H9 (cell line): Measurements from ENCODE around the gene NPC1. TPM values are rescaled to one million over a fixed set of nuclear protein-coding genes. Genes with fewer than 3 reads are reported as not detected.

Experiments used
- DNase-seq: peaks from one replicate; pipeline ENCODE4 v3.0.0-alpha.2; 2017
- H2AFZ ChIP-seq: one replicate; pipeline ENCODE4 v1.6.1; 2013; ENCODE audit warnings: mild to moderate bottlenecking, low read length, control low read depth, moderate library complexity
- H2AK5ac ChIP-seq: 2 replicates; pipeline ENCODE4 v1.6.1; 2013; ENCODE audit warnings: low read length, control low read depth, mixed read lengths; ENCODE audit not compliant: insufficient read length
- H2BK120ac ChIP-seq: one replicate; pipeline ENCODE4 v1.6.1; 2013; ENCODE audit warnings: low read depth, mild to moderate bottlenecking, low read length, control low read depth, inconsistent platforms; ENCODE audit not compliant: poor library complexity, severe bottlenecking
- H2BK12ac ChIP-seq: 2 replicates; pipeline ENCODE4 v1.6.1; 2013; ENCODE audit warnings: low read length, control low read depth, mixed read lengths, low read depth; ENCODE audit not compliant: insufficient read length
- H2BK15ac ChIP-seq: 2 replicates; pipeline ENCODE4 v1.6.1; 2013; ENCODE audit warnings: low read depth, low read length, control low read depth
- H2BK20ac ChIP-seq: one replicate; pipeline ENCODE4 v1.6.1; 2013; ENCODE audit warnings: low read depth, mild to moderate bottlenecking, low read length, control low read depth, inconsistent platforms; ENCODE audit not compliant: poor library complexity, severe bottlenecking
- H2BK5ac ChIP-seq: 2 replicates; pipeline ENCODE4 v1.6.1; 2013; ENCODE audit warnings: low read length, control low read depth, mixed read lengths; ENCODE audit not compliant: insufficient read length
- H3K14ac ChIP-seq: 2 replicates; pipeline ENCODE4 v1.6.1; 2013; ENCODE audit warnings: low read length, control low read depth; ENCODE audit not compliant: insufficient read depth
- H3K18ac ChIP-seq: 2 replicates; pipeline ENCODE4 v1.6.1; 2013; ENCODE audit warnings: low read depth, mild to moderate bottlenecking, mixed read lengths, low read length, control low read depth; ENCODE audit not compliant: insufficient read length
- H3K23ac ChIP-seq: 2 replicates; pipeline ENCODE4 v1.6.1; 2013; ENCODE audit warnings: low read length, control low read depth, mixed read lengths, low read depth; ENCODE audit not compliant: insufficient read length
- H3K23me2 ChIP-seq: 2 replicates; pipeline ENCODE4 v1.6.1; 2013; ENCODE audit warnings: low read depth, mild to moderate bottlenecking, mixed read lengths, low read length, control low read depth; ENCODE audit not compliant: insufficient read length, poor library complexity, severe bottlenecking
- H3K27ac ChIP-seq: 2 replicates; pipeline ENCODE4 v1.5.1; 2013; ENCODE audit warnings: low read length, control low read depth, mixed read lengths, low read depth; ENCODE audit not compliant: insufficient read length
- H3K27me3 ChIP-seq: 2 replicates; pipeline ENCODE4 v1.6.1; 2013; ENCODE audit warnings: low read length, control low read depth, inconsistent platforms; ENCODE audit not compliant: insufficient read depth
- H3K4ac ChIP-seq: 2 replicates; pipeline ENCODE4 v1.6.1; 2013; ENCODE audit warnings: low read depth, mild to moderate bottlenecking, control low read depth, inconsistent platforms, low read length, moderate library complexity
- H3K4me1 ChIP-seq: 2 replicates; pipeline ENCODE4 v1.6.1; 2013; ENCODE audit warnings: low read length, control low read depth, inconsistent platforms; ENCODE audit not compliant: insufficient read depth
- H3K4me2 ChIP-seq: 2 replicates; pipeline ENCODE4 v1.6.1; 2013; ENCODE audit warnings: low read length, control low read depth, mixed read lengths; ENCODE audit not compliant: insufficient read length, insufficient read depth
- H3K56ac ChIP-seq: 2 replicates; pipeline ENCODE4 v1.6.1; 2013; ENCODE audit warnings: low read depth, mild to moderate bottlenecking, mixed read lengths, low read length, control low read depth; ENCODE audit not compliant: insufficient read length
- H3K79me1 ChIP-seq: 2 replicates; pipeline ENCODE4 v1.6.1; 2013; ENCODE audit warnings: low read depth, mild to moderate bottlenecking, moderate library complexity, low read length, control low read depth, inconsistent platforms; ENCODE audit not compliant: insufficient read depth, poor library complexity, severe bottlenecking
- H3K79me2 ChIP-seq: 2 replicates; pipeline ENCODE4 v1.6.1; 2013; ENCODE audit warnings: low read length, control low read depth, inconsistent platforms; ENCODE audit not compliant: insufficient read depth
- H3K9ac ChIP-seq: 2 replicates; pipeline ENCODE4 v1.6.1; 2013; ENCODE audit warnings: low read length, control low read depth, mixed read lengths; ENCODE audit not compliant: insufficient read length; ENCODE audit errors: extremely low read depth
- H3K9me3 ChIP-seq: one replicate; pipeline ENCODE4 v1.6.1; 2013; ENCODE audit warnings: low read depth, low read length, inconsistent platforms; ENCODE audit not compliant: control insufficient read depth
- H3T11ph ChIP-seq: one replicate; pipeline ENCODE4 v1.6.1; 2013; ENCODE audit warnings: mild to moderate bottlenecking, low read length, control low read depth, inconsistent platforms
- H4K20me1 ChIP-seq: one replicate; pipeline ENCODE4 v1.6.1; 2013; ENCODE audit not compliant: control insufficient read depth, insufficient read length, insufficient read depth
- H4K5ac ChIP-seq: 2 replicates; pipeline ENCODE4 v1.6.1; 2013; ENCODE audit warnings: low read depth, mild to moderate bottlenecking, mixed read lengths, low read length, control low read depth; ENCODE audit not compliant: insufficient read length
- H4K8ac ChIP-seq: replicated peaks from 2 replicates; pipeline ENCODE4 v1.6.1; 2013; ENCODE audit warnings: low read length, control low read depth, mixed read lengths, low read depth; ENCODE audit not compliant: insufficient read length
- H4K91ac ChIP-seq: 2 replicates; pipeline ENCODE4 v1.6.1; 2013; ENCODE audit warnings: low read depth, mild to moderate bottlenecking, moderate library complexity, mixed read lengths, low read length, control low read depth; ENCODE audit not compliant: insufficient read length
- H3K27ac Mint-ChIP-seq, 3 experiments: 2 replicates in 2 of 3; 3 replicates in 1 of 3; pipeline ENCODE4 v1.8.0; 2020 to 2021; ENCODE audit warnings: mixed read lengths in 3 of 3, mild to moderate bottlenecking in 1 of 3, moderate library complexity in 1 of 3
- H3K27me3 Mint-ChIP-seq: 2 replicates; pipeline ENCODE4 v1.8.0; 2021; ENCODE audit warnings: low read depth, mild to moderate bottlenecking, moderate library complexity, mixed read lengths
- H3K36me3 Mint-ChIP-seq, 3 experiments: 2 replicates in 2 of 3; 3 replicates in 1 of 3; pipeline ENCODE4 v1.8.0; 2020 to 2021; ENCODE audit warnings: low read depth in 3 of 3, mixed read lengths in 3 of 3; ENCODE audit not compliant: insufficient read depth in 1 of 3
- H3K4me1 Mint-ChIP-seq, 2 experiments: 2 replicates each; pipeline ENCODE4 v1.8.0; 2020; ENCODE audit warnings: mixed read lengths in 2 of 2
- H3K4me3 Mint-ChIP-seq, 2 experiments: 2 replicates in 1 of 2; 3 replicates in 1 of 2; pipeline ENCODE4 v1.8.0; 2020 to 2021; ENCODE audit warnings: mild to moderate bottlenecking in 2 of 2, mixed read lengths in 2 of 2, moderate library complexity in 1 of 2
- H3K9me3 Mint-ChIP-seq, 2 experiments: 2 replicates in 1 of 2; 3 replicates in 1 of 2; pipeline ENCODE4 v1.8.0; 2020; ENCODE audit warnings: mild to moderate bottlenecking in 2 of 2, mixed read lengths in 2 of 2, moderate library complexity in 1 of 2
- WGBS: extraction: QIAGEN DNeasy Blood & Tissue Kit; methylation state at CpG from one replicate; pipeline ENCODE4 v1.1.7; 2013; ENCODE audit warnings: missing lambda C conversion rate, low lambda C conversion rate, mixed read lengths; ENCODE audit not compliant: insufficient read length; ENCODE audit errors: extremely low coverage; 5-methylcytosine and 5-hydroxymethylcytosine counted together
- total RNA-seq: library from RNA; stranded (reverse); gene quantifications from 2 replicates; pipeline ENCODE4 v1.2.1, GENCODE V29; 2021
- TF ChIP-seq, protein P1 (sequence below): fragments of 200-600 bp; sonication (generic); conservative IDR thresholded peaks from 3 replicates; pipeline ENCODE4 v1.8.0; 2021; ENCODE audit warnings: antibody characterized with exemption, mild to moderate bottlenecking

NPC1 gene
- total RNA-seq, 1 experiment from 2014 or later, result 24.2 TPM

DNA sequence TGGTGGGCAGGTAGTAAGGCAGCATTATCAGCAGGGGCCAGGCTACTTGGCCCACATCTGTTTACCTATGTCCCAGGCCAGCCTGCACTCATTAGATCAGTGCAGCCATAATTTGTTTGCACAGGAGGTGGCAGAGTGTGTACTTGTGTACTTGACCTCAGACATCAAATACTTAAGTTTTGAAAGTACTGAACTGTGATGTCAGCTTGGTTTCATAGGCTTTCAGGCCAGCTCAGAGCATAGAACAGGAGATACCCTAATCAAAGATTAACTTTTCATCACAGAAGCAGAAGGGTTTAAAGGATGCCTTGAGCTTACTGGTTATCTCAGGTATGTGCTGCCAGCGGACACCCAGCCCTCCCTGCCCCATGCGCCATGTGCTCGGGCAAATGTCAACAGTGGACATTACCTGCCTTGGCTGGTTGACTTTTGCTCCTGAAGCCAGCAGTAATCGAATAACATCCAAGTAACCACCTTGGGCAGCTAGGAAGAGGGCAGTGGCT lies 43.2 kb upstream of the NPC1 start:
- no peak overlapping the region for H2BK12ac ChIP-seq
- no peak overlapping the region for H2BK20ac ChIP-seq
- no peak overlapping the region for H2BK15ac ChIP-seq
- no peak overlapping the region for H3K9ac ChIP-seq
- H4K20me1 ChIP-seq, result no peaks in the 10 kb centered on the region
- no peak overlapping the region for H2AFZ ChIP-seq
- no peak overlapping the region for H3K27ac ChIP-seq
- TF ChIP-seq, protein P1, sequence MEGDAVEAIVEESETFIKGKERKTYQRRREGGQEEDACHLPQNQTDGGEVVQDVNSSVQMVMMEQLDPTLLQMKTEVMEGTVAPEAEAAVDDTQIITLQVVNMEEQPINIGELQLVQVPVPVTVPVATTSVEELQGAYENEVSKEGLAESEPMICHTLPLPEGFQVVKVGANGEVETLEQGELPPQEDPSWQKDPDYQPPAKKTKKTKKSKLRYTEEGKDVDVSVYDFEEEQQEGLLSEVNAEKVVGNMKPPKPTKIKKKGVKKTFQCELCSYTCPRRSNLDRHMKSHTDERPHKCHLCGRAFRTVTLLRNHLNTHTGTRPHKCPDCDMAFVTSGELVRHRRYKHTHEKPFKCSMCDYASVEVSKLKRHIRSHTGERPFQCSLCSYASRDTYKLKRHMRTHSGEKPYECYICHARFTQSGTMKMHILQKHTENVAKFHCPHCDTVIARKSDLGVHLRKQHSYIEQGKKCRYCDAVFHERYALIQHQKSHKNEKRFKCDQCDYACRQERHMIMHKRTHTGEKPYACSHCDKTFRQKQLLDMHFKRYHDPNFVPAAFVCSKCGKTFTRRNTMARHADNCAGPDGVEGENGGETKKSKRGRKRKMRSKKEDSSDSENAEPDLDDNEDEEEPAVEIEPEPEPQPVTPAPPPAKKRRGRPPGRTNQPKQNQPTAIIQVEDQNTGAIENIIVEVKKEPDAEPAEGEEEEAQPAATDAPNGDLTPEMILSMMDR, result no peak
- no peaks in the 10 kb centered on the region for H3K36me3 Mint-ChIP-seq
- WGBS, result no CpG with 5 or more reads among the region's 4 CpGs
- peaks cover 5 to 8% of the 10 kb centered on the region in 2 experiments for H3K4me1 Mint-ChIP-seq
- H3K27me3 Mint-ChIP-seq, result peaks cover 2% of the 10 kb centered on the region; the same call in 1 of the 2 replicates
- H3K23me2 ChIP-seq, result no peaks in the 10 kb centered on the region
- no peak overlapping the region for H4K8ac ChIP-seq
- no peak overlapping the region for H3K18ac ChIP-seq
- H3K27ac Mint-ChIP-seq, result no peak overlapping the region
- H3K79me2 ChIP-seq, result no peaks in the 10 kb centered on the region
- no peaks in the 10 kb centered on the region for H3K79me1 ChIP-seq
- no peak overlapping the region for H3K23ac ChIP-seq
- no peak overlapping the region for H3K4me3 Mint-ChIP-seq
- H3K4ac ChIP-seq, result no peak overlapping the region
- H2AK5ac ChIP-seq, result no peak overlapping the region
- no peaks in the 10 kb centered on the region for H3K9me3 Mint-ChIP-seq
- no peaks in the 10 kb centered on the region for H3K4me1 ChIP-seq
- H2BK5ac ChIP-seq, result no peak overlapping the region
- H3K14ac ChIP-seq, result no peak overlapping the region
- no peak for DNase-seq
- H3K9me3 ChIP-seq, result no peaks in the 10 kb centered on the region
- H3K27me3 ChIP-seq, result no peaks in the 10 kb centered on the region
- H3T11ph ChIP-seq, result no peak overlapping the region
- no peak overlapping the region for H3K56ac ChIP-seq
- no peak overlapping the region for H4K5ac ChIP-seq
- H2BK120ac ChIP-seq, result no peak overlapping the region
- no peak overlapping the region for H3K4me2 ChIP-seq
- no peak overlapping the region for H4K91ac ChIP-seq
